Astrocyte of the spinal cord (primary cell): ENCODE data around the gene NKAIN4.
"Not testable (repeated sequence)": the region's sequence is repeated elsewhere in the genome, so short reads cannot be mapped to it uniquely, and the experiment has no call there.

Experiments used
- DNase-seq: peaks from one replicate; pipeline ENCODE4 v3.0.0; 2011; ENCODE audit warnings: low read depth, low spot score
- H3K4me3 ChIP-seq: 2 replicates; pipeline ENCODE4 v1.5.1; 2011; ENCODE audit warnings: low read depth, mild to moderate bottlenecking, low read length, moderate library complexity
- in situ Hi-C: cut with HindIII; loops from 2 replicates; pipeline ENCODE4 v1.10.0; 2017; ENCODE audit warnings: low sequenced_read_pairs
- TF ChIP-seq, protein P1 (sequence below): IDR thresholded peaks from 2 replicates; pipeline ENCODE4 v1.5.1; 2012; ENCODE audit warnings: low read depth, mild to moderate bottlenecking, low read length, inconsistent platforms

Gene NKAIN4

GRCh38 chr20:63222541-63222940 lies 31.7 kb downstream of the NKAIN4 start:
- in situ Hi-C loops, result no loop called here
- DNase-seq, result no peak
- no peak overlapping the region for H3K4me3 ChIP-seq
- TF ChIP-seq, protein P1, sequence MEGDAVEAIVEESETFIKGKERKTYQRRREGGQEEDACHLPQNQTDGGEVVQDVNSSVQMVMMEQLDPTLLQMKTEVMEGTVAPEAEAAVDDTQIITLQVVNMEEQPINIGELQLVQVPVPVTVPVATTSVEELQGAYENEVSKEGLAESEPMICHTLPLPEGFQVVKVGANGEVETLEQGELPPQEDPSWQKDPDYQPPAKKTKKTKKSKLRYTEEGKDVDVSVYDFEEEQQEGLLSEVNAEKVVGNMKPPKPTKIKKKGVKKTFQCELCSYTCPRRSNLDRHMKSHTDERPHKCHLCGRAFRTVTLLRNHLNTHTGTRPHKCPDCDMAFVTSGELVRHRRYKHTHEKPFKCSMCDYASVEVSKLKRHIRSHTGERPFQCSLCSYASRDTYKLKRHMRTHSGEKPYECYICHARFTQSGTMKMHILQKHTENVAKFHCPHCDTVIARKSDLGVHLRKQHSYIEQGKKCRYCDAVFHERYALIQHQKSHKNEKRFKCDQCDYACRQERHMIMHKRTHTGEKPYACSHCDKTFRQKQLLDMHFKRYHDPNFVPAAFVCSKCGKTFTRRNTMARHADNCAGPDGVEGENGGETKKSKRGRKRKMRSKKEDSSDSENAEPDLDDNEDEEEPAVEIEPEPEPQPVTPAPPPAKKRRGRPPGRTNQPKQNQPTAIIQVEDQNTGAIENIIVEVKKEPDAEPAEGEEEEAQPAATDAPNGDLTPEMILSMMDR, result no peak

DNA sequence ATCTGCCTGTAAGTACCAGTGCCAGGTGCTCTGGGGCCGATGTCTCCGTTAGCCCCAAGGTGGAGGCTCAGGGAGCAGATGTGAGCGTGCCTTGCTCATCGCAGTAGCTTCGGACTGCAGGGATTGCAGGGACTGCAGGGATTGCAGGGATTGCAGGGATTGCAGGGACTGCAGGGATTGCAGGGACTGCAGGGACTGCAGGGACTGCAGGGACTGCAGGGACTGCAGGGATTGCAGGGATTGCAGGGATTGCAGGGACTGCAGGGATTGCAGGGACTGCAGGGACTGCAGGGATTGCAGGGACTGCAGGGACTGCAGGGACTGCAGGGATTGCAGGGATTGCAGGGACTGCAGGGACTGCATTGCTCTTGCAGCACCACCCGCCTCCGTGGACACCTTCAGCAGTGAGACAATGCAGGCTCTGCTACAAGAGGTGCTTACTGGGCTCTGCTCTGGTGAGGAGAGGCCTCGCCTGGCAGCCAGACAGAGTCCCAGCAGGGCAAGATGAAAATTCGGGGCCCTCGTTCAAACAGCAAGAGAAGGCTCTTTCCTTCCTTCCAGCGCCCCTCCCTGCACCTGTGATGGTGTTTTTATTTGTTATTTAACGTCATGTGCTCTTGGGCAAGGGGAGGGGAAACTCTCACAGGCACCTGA lies 32.7 kb downstream of the NKAIN4 start:
- DNase-seq, in situ Hi-C loops, H3K4me3 ChIP-seq: not testable (repeated sequence)

GRCh38 chr20:63220696-63221399 lies 33.4 kb downstream of the NKAIN4 start:
- DNase-seq, result no peak
- in situ Hi-C loops, result no loop called here
- TF ChIP-seq, protein P1, result no peak
- H3K4me3 ChIP-seq, result no peak overlapping the region

DNA sequence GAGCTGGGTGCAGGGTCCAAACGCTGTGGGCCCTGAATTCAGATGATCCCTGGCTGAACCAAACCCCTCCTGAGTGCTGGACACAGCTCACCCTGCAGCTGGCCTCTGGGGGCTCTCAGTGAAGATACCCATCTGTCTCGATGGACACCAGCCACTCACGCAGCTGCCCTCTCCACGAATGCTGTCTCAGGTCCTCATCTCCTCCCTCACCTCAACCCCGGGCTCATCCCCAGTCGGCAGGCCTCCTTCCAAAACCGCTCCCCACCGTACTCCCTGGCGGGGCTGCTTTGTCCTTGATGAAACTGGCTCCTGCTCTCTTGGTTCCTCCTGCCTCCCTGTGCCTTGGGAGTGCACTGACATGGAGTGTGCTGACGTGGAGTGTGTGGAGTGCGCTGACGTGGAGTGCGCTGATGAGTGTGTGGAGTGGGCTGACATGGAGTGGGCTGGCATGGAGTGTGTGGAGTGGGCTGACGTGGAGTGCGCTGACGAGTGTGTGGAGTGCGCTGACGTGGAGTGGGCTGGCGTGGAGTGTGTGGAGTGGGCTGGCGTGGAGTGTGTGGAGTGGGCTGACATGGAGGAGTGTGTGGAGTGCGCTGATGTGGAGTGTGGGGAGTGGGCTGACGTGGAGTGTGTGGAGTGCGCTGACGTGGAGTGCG lies 34.3 kb downstream of the NKAIN4 start:
- in situ Hi-C loops, result no loop called here
- TF ChIP-seq, protein P1, result no peak
- DNase-seq, result no peak
- H3K4me3 ChIP-seq, result no peak overlapping the region

- in situ Hi-C loops, result no loop called here
- TF ChIP-seq, protein P1, result no peak
- no peak overlapping the region for H3K4me3 ChIP-seq
- DNase-seq, result no peak
Observed at GRCh38 chr20:63219447-63219821, 34.8 kb downstream of the NKAIN4 start.

DNA sequence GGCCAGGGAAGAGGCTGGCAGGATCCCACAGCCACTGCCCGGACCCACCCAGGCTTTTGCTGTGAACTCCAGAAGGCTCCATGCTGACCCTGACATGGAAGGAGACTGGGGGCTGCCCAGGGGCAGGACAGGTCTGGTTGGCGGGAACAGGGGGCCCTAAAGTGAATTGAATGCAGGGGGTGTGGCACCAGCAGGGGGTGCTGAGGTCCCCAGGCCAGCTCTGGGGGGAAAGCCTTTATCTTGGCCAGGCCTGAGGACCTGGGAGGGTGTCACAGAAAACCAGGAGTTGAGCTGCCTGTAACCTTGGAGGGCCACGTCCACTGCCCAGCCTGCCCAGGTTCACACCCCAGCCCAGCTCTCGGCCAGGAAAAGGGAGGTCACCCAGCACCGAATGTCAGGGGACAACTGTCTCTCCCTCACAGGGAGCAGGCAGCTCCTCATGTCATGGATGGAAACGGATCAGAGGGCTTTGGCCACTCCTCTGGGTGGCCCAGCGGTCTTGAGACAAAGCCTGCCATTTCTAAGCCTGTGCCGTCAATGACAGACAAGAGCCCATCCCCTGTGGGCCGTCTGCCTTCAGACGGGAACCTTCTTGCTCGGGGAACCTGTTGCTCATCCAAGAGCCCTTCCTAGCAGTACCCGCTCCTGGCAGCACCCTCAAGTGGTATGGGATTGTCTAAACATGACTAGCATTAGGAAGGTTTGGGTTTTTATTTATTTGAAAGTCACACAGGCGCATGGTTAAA lies 35.4 kb downstream of the NKAIN4 start:
- in situ Hi-C loops, result no loop called here
- H3K4me3 ChIP-seq, result no peak overlapping the region
- TF ChIP-seq, protein P1, result no peak
- no peak for DNase-seq
